ENCODE results near the gene TMEM106C.

DNA sequence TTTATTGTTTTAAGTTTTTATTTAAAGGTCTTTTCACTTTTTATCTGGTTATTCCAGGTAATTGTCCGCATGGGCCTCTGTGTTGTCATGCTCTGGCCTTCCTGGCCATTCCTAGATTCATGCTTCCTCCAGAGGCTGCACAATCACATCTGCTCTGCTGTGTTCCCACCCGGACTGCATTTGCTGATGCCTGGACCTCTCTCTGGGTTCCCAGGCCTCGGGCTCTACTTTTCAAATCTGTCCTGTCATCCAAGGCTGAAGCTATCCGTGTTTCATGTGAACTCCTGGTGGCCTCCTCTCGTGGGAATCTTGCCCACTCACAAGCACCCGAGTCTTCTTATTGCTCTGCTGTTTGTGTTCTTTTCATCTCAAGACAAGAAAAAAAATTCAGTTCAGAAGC is 42.5 kb upstream of the TMEM106C start:
- TF ChIP-seq, protein P1, sequence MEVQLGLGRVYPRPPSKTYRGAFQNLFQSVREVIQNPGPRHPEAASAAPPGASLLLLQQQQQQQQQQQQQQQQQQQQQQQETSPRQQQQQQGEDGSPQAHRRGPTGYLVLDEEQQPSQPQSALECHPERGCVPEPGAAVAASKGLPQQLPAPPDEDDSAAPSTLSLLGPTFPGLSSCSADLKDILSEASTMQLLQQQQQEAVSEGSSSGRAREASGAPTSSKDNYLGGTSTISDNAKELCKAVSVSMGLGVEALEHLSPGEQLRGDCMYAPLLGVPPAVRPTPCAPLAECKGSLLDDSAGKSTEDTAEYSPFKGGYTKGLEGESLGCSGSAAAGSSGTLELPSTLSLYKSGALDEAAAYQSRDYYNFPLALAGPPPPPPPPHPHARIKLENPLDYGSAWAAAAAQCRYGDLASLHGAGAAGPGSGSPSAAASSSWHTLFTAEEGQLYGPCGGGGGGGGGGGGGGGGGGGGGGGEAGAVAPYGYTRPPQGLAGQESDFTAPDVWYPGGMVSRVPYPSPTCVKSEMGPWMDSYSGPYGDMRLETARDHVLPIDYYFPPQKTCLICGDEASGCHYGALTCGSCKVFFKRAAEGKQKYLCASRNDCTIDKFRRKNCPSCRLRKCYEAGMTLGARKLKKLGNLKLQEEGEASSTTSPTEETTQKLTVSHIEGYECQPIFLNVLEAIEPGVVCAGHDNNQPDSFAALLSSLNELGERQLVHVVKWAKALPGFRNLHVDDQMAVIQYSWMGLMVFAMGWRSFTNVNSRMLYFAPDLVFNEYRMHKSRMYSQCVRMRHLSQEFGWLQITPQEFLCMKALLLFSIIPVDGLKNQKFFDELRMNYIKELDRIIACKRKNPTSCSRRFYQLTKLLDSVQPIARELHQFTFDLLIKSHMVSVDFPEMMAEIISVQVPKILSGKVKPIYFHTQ (CRISPR knock-in tag; IDR thresholded peaks at IDR 0.05), result no peak
- TF ChIP-seq, protein P2, sequence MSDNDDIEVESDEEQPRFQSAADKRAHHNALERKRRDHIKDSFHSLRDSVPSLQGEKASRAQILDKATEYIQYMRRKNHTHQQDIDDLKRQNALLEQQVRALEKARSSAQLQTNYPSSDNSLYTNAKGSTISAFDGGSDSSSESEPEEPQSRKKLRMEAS (CRISPR knock-in tag; IDR thresholded peaks at IDR 0.05), result no peak
- no peak for TF ChIP-seq CREB1 (CRISPR knock-in tag; IDR thresholded peaks at IDR 0.05)
- TF ChIP-seq, protein P3, sequence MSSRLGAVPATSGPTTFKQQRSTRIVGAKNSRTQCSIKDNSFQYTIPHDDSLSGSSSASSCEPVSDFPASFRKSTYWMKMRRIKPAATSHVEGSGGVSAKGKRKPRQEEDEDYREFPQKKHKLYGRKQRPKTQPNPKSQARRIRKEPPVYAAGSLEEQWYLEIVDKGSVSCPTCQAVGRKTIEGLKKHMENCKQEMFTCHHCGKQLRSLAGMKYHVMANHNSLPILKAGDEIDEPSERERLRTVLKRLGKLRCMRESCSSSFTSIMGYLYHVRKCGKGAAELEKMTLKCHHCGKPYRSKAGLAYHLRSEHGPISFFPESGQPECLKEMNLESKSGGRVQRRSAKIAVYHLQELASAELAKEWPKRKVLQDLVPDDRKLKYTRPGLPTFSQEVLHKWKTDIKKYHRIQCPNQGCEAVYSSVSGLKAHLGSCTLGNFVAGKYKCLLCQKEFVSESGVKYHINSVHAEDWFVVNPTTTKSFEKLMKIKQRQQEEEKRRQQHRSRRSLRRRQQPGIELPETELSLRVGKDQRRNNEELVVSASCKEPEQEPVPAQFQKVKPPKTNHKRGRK (CRISPR knock-in tag; IDR thresholded peaks at IDR 0.05; ENCODE audit: borderline replicate concordance), result no peak
- TF ChIP-seq IRF2 (CRISPR knock-in tag; IDR thresholded peaks at IDR 0.05; ENCODE audit: borderline replicate concordance, low read depth), result no peak
- TF ChIP-seq CREM (CRISPR knock-in tag; IDR thresholded peaks at IDR 0.05), result no peak
- TF ChIP-seq, protein P4, sequence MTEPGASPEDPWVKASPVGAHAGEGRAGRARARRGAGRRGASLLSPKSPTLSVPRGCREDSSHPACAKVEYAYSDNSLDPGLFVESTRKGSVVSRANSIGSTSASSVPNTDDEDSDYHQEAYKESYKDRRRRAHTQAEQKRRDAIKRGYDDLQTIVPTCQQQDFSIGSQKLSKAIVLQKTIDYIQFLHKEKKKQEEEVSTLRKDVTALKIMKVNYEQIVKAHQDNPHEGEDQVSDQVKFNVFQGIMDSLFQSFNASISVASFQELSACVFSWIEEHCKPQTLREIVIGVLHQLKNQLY (CRISPR knock-in tag; IDR thresholded peaks at IDR 0.05), result no peak
- TF ChIP-seq, protein P5, sequence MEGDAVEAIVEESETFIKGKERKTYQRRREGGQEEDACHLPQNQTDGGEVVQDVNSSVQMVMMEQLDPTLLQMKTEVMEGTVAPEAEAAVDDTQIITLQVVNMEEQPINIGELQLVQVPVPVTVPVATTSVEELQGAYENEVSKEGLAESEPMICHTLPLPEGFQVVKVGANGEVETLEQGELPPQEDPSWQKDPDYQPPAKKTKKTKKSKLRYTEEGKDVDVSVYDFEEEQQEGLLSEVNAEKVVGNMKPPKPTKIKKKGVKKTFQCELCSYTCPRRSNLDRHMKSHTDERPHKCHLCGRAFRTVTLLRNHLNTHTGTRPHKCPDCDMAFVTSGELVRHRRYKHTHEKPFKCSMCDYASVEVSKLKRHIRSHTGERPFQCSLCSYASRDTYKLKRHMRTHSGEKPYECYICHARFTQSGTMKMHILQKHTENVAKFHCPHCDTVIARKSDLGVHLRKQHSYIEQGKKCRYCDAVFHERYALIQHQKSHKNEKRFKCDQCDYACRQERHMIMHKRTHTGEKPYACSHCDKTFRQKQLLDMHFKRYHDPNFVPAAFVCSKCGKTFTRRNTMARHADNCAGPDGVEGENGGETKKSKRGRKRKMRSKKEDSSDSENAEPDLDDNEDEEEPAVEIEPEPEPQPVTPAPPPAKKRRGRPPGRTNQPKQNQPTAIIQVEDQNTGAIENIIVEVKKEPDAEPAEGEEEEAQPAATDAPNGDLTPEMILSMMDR (IDR thresholded peaks at IDR 0.05), result no peak
- TF ChIP-seq ETV6 (CRISPR knock-in tag; IDR thresholded peaks at IDR 0.05), result no peak
- TF ChIP-seq, protein P6, sequence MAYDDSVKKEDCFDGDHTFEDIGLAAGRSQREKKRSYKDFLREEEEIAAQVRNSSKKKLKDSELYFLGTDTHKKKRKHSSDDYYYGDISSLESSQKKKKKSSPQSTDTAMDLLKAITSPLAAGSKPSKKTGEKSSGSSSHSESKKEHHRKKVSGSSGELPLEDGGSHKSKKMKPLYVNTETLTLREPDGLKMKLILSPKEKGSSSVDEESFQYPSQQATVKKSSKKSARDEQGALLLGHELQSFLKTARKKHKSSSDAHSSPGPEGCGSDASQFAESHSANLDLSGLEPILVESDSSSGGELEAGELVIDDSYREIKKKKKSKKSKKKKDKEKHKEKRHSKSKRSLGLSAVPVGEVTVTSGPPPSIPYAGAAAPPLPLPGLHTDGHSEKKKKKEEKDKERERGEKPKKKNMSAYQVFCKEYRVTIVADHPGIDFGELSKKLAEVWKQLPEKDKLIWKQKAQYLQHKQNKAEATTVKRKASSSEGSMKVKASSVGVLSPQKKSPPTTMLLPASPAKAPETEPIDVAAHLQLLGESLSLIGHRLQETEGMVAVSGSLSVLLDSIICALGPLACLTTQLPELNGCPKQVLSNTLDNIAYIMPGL (CRISPR knock-in tag; IDR thresholded peaks at IDR 0.05), result no peak
- TF ChIP-seq ZNF232 (CRISPR knock-in tag; IDR thresholded peaks at IDR 0.05), result no peak
- TF ChIP-seq ATF1 (CRISPR knock-in tag; IDR thresholded peaks at IDR 0.05), result no peak
- TF ChIP-seq, protein P7, sequence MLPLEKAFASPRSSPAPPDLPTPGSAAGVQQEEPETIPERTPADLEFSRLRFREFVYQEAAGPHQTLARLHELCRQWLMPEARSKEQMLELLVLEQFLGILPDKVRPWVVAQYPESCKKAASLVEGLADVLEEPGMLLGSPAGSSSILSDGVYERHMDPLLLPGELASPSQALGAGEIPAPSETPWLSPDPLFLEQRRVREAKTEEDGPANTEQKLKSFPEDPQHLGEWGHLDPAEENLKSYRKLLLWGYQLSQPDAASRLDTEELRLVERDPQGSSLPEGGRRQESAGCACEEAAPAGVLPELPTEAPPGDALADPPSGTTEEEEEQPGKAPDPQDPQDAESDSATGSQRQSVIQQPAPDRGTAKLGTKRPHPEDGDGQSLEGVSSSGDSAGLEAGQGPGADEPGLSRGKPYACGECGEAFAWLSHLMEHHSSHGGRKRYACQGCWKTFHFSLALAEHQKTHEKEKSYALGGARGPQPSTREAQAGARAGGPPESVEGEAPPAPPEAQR (CRISPR knock-in tag; IDR thresholded peaks at IDR 0.05), result no peak
- TF ChIP-seq JUN (CRISPR knock-in tag; IDR thresholded peaks at IDR 0.05), result no peak
